ENCODE results near the gene F2R.

Gene F2R

GRCh38 chr5:76690704-76691466 lies 25.0 kb upstream of the F2R start:
- no peak for DNase-seq

GRCh38 chr5:76691467-76692273 lies 24.3 kb upstream of the F2R start:
- no peak for DNase-seq

DNA sequence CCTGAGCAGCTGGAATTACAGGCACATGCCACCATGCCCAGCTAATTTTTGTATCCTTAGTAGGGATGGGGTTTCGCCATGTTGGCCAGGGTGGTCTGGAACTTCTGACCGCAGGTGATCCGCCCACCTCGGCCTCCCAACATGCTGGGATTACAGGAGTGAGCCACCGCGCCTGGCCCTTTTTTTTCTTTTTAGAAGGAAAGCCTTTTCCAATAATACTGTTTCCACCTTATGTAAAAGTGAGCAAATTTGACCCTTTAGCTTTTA lies 23.7 kb upstream of the F2R start:
- DNase-seq: no peak

GRCh38 chr5:76692651-76693050 lies 23.3 kb upstream of the F2R start:
- DNase-seq: no peak

GRCh38 chr5:76693141-76693540 lies 22.8 kb upstream of the F2R start:
- DNase-seq: no peak

DNA sequence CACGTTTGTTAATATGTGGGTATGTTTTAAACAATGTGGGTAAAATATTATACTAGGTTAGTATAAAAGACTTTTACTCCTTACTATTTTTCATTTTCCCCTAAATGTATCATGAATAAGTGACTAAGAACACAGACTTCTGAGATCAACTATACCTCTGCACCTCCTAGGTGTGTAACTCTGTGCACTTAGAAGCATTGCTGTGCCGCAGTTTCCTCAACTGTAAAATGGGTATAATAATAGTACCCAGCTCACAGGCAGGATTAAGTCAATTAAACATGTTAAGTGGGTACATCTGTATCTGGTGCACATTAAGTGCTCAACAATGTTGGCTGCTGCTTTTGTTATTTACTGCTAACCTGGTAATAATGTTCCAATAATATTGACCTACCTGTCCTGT lies 21.6 kb upstream of the F2R start:
- no peak for DNase-seq

- DNase-seq: no peak
Measured at GRCh38 chr5:76695346-76695745, 20.6 kb upstream of the F2R start.

GRCh38 chr5:76696251-76696650 lies 19.7 kb upstream of the F2R start:
- DNase-seq: no peak

- DNase-seq: no peak
Measured at GRCh38 chr5:76697670-76698069, 18.3 kb upstream of the F2R start.

- DNase-seq: no peak
Measured at GRCh38 chr5:76700571-76700970, 15.4 kb upstream of the F2R start.

DNA sequence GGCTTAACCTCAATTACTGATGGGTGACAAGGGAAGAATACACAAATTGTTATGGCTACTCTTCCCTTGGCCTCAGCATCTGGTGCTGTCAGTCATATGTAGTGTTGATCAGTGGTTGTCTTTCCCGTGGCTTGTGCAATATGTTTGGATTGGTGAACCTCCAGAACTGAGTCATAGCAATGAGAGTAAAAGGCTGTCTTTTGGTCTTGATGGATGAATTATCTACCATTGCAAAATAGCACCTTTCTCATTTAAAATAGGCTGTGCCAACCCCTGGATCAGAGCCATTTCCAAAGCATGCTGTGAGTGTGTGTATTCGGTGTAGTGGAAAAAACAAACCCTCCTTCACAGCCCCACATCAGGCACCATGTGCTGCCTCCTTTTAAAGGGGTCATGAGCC lies 14.6 kb upstream of the F2R start:
- DNase-seq: no peak

DNA sequence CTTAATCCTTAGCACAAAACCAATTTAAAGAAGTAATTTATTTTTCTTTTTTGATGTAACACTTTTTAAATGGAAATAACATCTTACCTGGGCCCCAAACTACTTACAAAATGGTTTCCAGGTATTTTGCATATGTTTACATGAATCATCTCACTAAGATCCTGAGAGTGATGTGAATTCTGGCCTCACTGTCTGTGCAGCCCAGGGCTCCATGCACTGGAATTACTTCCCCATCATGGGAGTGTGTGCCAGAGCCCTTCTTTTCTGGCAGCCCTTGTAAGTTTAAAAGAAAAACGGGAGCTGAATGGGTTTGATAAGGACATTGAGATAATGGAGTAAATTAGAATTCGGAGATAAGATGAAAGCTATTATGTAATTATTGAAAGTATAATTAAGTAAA lies 12.2 kb upstream of the F2R start:
- DNase-seq: no peak

GRCh38 chr5:76704131-76704663 lies 11.7 kb upstream of the F2R start:
- DNase-seq: no peak

DNA sequence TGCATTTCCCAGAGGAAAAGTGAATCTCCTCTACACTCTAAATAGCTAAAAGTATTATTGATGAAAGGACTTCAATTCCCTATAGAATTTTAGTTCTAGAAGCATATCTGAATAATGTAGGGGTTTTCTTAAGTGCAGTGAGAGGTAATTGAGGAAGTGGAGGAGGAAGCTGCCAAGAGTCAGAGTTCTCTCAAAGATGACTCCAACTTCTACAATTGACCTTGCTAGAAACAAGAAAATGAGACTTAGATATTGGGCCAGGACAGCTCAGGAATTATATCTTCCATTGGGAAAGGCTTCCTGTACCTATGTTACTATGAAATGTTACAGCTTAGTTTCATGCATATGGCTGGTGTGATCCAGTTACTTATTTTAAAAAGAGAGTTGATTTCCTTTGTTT lies 10.4 kb upstream of the F2R start:
- DNase-seq: no peak

DNA sequence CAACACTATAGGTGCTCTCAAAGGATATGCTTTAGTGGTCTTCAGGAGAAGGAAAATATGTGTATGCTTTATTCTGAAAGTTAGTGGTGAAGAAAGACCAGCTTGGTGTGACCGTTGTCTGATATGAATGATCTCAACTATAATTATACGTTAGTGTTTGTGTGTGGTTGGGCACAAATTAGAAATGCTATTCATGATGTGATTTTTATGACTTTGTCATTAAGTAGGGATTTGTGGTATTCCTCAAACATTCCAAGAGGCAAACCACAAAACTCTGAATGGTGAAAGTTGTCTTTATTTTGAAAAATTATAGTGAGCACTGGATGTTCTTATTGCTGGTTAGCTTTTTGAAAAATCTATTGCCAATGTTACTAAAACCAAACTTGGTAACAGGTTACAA lies 6.2 kb upstream of the F2R start:
- no peak for DNase-seq

GRCh38 chr5:76710991-76711390 lies 4.9 kb upstream of the F2R start:
- DNase-seq: no peak

GRCh38 chr5:76714751-76715485 lies 1.0 kb upstream of the F2R start:
- DNase-seq: peak; percentile 8

- no peak for DNase-seq
Measured at GRCh38 chr5:76715486-76715735, 515 bp upstream of the F2R start.

DNA sequence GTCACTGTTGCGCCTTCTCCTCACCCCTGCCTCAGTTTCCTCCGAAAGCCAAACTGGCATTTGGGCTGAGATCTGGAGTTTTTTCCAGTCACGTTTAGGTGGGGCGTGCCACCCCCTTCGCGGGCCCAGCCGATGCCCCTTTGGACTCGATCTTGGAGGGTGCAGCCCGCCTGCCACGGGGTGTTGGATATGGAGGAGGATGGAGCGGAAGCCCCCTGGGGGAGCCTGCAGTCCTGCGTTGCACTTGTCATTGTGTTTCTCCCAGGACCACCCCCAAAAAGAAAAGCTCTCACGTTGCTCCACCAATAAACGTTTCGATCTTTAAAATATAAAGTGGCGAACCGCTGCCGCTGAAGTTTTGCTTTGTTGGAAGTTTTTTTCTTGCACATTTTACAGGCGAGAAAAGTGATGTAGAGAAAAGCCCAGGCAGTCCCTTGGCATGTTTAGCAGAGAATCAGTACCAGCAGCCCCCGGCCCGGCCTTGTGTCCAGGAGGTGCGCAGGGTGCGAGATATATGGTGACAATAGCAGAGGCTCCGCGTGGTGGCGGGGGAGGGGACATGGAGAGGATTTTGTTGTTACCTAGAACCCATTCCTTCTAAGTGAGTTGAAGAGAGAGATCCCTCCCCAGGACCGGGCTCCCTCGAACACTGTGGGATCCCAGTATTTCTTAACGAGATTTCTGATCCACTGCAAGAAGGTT lies 681 bp downstream of the F2R start:
- DNase-seq: no peak

GRCh38 chr5:76717222-76718083 lies 1.5 kb downstream of the F2R start:
- no peak for DNase-seq

DNA sequence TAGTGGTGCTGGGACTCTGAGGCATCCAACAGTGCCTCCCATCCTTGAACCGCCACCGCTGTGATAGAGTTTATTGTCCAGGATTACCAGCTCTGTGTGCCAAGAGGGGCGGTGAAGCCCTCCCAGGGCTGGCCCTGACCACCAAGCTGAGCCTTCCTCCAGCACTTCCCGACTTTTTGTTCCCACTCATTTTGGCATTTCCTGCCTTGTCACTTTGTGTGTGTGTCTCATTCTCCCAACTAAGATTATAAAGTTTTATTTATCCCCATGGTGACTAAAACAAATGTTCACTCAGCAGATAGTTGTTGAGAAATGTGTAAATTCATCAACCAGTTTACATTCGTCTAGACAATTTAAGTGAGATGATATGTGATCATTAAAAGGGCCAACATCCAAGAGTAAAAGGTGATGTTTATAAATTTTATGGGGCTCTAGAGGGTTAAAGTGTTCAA lies 2.5 kb downstream of the F2R start:
- DNase-seq: no peak

DNA sequence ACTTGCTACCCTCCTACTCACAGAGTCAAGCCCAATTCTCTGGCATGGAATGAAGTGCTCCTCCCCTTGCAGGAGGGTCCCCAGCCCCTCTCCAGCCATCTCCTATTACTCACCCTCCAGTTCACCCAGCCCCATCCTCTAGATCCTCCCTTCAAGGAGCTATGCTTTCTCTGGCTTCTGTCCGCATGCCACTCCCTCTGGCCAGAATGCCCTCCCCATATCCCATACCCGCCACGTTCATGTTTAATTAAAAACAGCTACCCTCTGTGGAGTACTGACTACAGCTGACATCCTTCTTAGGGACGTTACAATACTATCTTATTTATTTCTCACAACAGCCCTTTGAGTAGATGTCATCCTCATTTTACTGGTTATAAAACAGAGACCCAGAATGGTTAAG lies 3.0 kb downstream of the F2R start:
- DNase-seq: no peak

All from NCI-H1105 (cell line).